ENCODE measurements around the gene CAB39L. TPM values are rescaled to one million over a fixed set of nuclear protein-coding genes. Genes with fewer than 3 reads are reported as not detected.

The CAB39L gene
- polyA plus RNA-seq, 1 of the 3 experiments (the other 2 are of a cell fraction), result 2.6 TPM

- TF ChIP-seq CTCF (IDR thresholded peaks at IDR 0.05) (no peak), GATA2 (CRISPR knock-in tag; IDR thresholded peaks at IDR 0.05) (no peak), SIN3A (IDR thresholded peaks at IDR 0.05; ENCODE audit: borderline replicate concordance, low read depth, low read length) (no peak)
Observed at GRCh38 chr13:49357694-49358093, 86.2 kb downstream of the CAB39L start (continued).

- peaks cover 28% of the 10 kb centered on the region for H3F3A ChIP-seq (replicated peaks; ENCODE audit: insufficient read depth)
- no peak overlapping the region for H2AFZ ChIP-seq (ENCODE audit: low read depth)
- H3K9me2 ChIP-seq, result no peaks in the 10 kb centered on the region
- H3K27me3 ChIP-seq (ENCODE audit: insufficient read depth), result no peaks in the 10 kb centered on the region
- ChIA-PET CTCF (no interaction called here), POLR2A (no interaction called here)
- no peak overlapping the region for H3K4me2 ChIP-seq
- H3K4me3 ChIP-seq (ENCODE audit: low read depth in 2 of 2, low read length in 1 of 2), result no peak overlapping the region
- H3K36me3 ChIP-seq (replicated peaks in 1 of 2; ENCODE audit: control insufficient read depth in 1 of 2, insufficient read depth in 2 of 2, low read length in 1 of 2), result peaks cover 0 to 3% of the 10 kb centered on the region in 2 experiments
- peaks cover 0 to 17% of the 10 kb centered on the region in 2 experiments; a peak in 2 of 4 replicates for H3K4me1 ChIP-seq (ENCODE audit: control insufficient read depth in 1 of 2, insufficient read depth in 2 of 2, low read depth in 1 of 2, low read length in 1 of 2)
- H3K9ac ChIP-seq, result peak overlapping the region; percentile 53; the same call in 1 of the 2 replicates
- no peaks in the 10 kb centered on the region for H3K9me3 ChIP-seq
- peak overlapping the region in 1 of 2 experiments; percentile 92; a peak in 2 of 4 replicates for H3K27ac ChIP-seq (ENCODE audit: low read depth in 2 of 2, low read length in 1 of 2)
- DNase-seq, result no peak
- H4K20me1 ChIP-seq (ENCODE audit: insufficient read depth), result no peaks in the 10 kb centered on the region
- no peaks in the 10 kb centered on the region for H3K79me2 ChIP-seq (ENCODE audit: insufficient read depth)
- TF ChIP-seq CTCF (IDR thresholded peaks at IDR 0.05) (no peak), FOXJ3 (CRISPR knock-in tag; IDR thresholded peaks at IDR 0.05) (no peak), MAX (IDR thresholded peaks at IDR 0.05; ENCODE audit: low read depth) (no peak), JUND (IDR thresholded peaks at IDR 0.05) (peak; percentile 59), MEF2A (IDR thresholded peaks at IDR 0.05; ENCODE audit: borderline replicate concordance, low read depth) (peak; percentile 86; the same call in 1 of the 2 replicates), TEAD4 (IDR thresholded peaks at IDR 0.05; ENCODE audit: borderline replicate concordance, insufficient read depth) (0 out of 2 replicates have a peak, but pooled peaks have one; percentile 56), RCOR1 (IDR thresholded peaks at IDR 0.05; ENCODE audit: low read length) (no peak), MXI1 (IDR thresholded peaks at IDR 0.05; ENCODE audit: low read depth, low read length) (no peak), PBX3 (IDR thresholded peaks at IDR 0.05) (peak; percentile 21; the same call in 1 of the 2 replicates), TCF12 (IDR thresholded peaks at IDR 0.05) (peak; percentile 60), USF1 (IDR thresholded peaks at IDR 0.05; ENCODE audit: borderline replicate concordance, low read depth) (no peak), ELF1 (IDR thresholded peaks at IDR 0.05) (no peak), FOXM1 (IDR thresholded peaks at IDR 0.05; ENCODE audit: low read depth) (no peak), EP300 (IDR thresholded peaks at IDR 0.05; ENCODE audit: borderline replicate concordance in 1 of 2, low read depth in 1 of 2, low read length in 1 of 2) (no peak), RFX5 (IDR thresholded peaks at IDR 0.05; ENCODE audit: low read length) (no peak), NRF1 (IDR thresholded peaks at IDR 0.05; ENCODE audit: low read depth, low read length) (no peak), NFIC (IDR thresholded peaks at IDR 0.05; ENCODE audit: borderline replicate concordance) (peak; percentile 47; the same call in 1 of the 2 replicates), FOSL2 (IDR thresholded peaks at IDR 0.05; ENCODE audit: borderline replicate concordance, low read depth) (peak; percentile 66; the same call in 1 of the 2 replicates), TAF1 (IDR thresholded peaks at IDR 0.05; ENCODE audit: borderline replicate concordance, low read depth, low read length) (no peak), POLR2AphosphoS5 (IDR thresholded peaks at IDR 0.05; ENCODE audit: low read depth, low read length) (no peak), GATA2 (CRISPR knock-in tag; IDR thresholded peaks at IDR 0.05) (no peak), REST (IDR thresholded peaks at IDR 0.05; ENCODE audit: low read depth, low read length) (no peak)
Observed at GRCh38 chr13:49356223-49356622, 87.6 kb downstream of the CAB39L start.
